HG03060 (cell line): ENCODE results near the gene ITIH1.
"Not testable (repeated sequence)": the region's sequence is repeated elsewhere in the genome, so short reads cannot be mapped to it uniquely, and the experiment has no call there.

Source experiments
- ATAC-seq: cut with Tn5 transposase; IDR thresholded peaks from one replicate; pipeline ENCODE4 v1.9.1; 2021; ENCODE audit warnings: low read depth, moderate number of reproducible peaks; ENCODE audit not compliant: unreplicated experiment

Gene ITIH1

GRCh38 chr3:52777127-52777958, at the start of gene ITIH1:
Gene ITIH1 (plus strand): TSS chr3:52777599. CDS start chr3:52777616, 17 bp downstream.
- ATAC-seq, result no peak

GRCh38 chr3:52728753-52729152, 48.6 kb upstream of the ITIH1 start:
- ATAC-seq, result not testable (repeated sequence)

- no peak for ATAC-seq
These were observed 46.7 kb upstream of the ITIH1 start for GRCh38 chr3:52730681-52731080.

GRCh38 chr3:52731590-52731989, 45.8 kb upstream of the ITIH1 start:
- ATAC-seq, result no peak

GRCh38 chr3:52733256-52733891, 44.0 kb upstream of the ITIH1 start:
- no peak for ATAC-seq

- no peak for ATAC-seq
These were observed 37.7 kb upstream of the ITIH1 start for GRCh38 chr3:52739730-52740129.

GRCh38 chr3:52742418-52743041, 34.9 kb upstream of the ITIH1 start:
- no peak for ATAC-seq

- ATAC-seq, result no peak
These were observed 34.2 kb upstream of the ITIH1 start for GRCh38 chr3:52743152-52743551.

- no peak for ATAC-seq
These were observed 33.7 kb upstream of the ITIH1 start for GRCh38 chr3:52743721-52744120.

- ATAC-seq, result no peak
These were observed 25.2 kb upstream of the ITIH1 start for GRCh38 chr3:52752045-52752660.

- no peak for ATAC-seq
These were observed 23.0 kb upstream of the ITIH1 start for GRCh38 chr3:52754373-52754772.

- ATAC-seq, result no peak
These were observed 21.3 kb upstream of the ITIH1 start for GRCh38 chr3:52756141-52756540.

GRCh38 chr3:52763466-52763865, 13.9 kb upstream of the ITIH1 start:
- ATAC-seq, result no peak

- ATAC-seq, result no peak
These were observed 7.5 kb upstream of the ITIH1 start for GRCh38 chr3:52769786-52770455.

- peak; percentile 65 for ATAC-seq
These were observed 6.7 kb upstream of the ITIH1 start, which contains the start of gene NEK4 for GRCh38 chr3:52770496-52771333. Gene NEK4 (minus strand): TSS chr3:52770940. CDS start chr3:52770746, 194 bp downstream.

GRCh38 chr3:52771334-52771681, 6.1 kb upstream of the ITIH1 start:
- ATAC-seq, result no peak

GRCh38 chr3:52771702-52772101, 5.7 kb upstream of the ITIH1 start:
- no peak for ATAC-seq

- ATAC-seq, result no peak
These were observed 3.9 kb upstream of the ITIH1 start for GRCh38 chr3:52773361-52774065.

- ATAC-seq, result no peak
These were observed 3.2 kb upstream of the ITIH1 start for GRCh38 chr3:52774066-52774713.
